Fibroblast of mammary gland (primary cell): ENCODE results near the gene RTL5.

Source experiments
- DNase-seq: peaks from one replicate; pipeline ENCODE4 v3.0.0-alpha.2; 2010; ENCODE audit warnings: low read depth
- H3K4me3 ChIP-seq: 2 replicates; pipeline ENCODE4 v1.5.1; 2011; ENCODE audit warnings: low read depth, mild to moderate bottlenecking, low read length, moderate library complexity; ENCODE audit not compliant: control insufficient read depth
- CTCF ChIP-seq: conservative IDR thresholded peaks from 2 replicates; pipeline ENCODE4 v1.5.1; 2011; ENCODE audit warnings: low read depth, low read length, inconsistent platforms; ENCODE audit not compliant: control insufficient read depth, insufficient read depth

The RTL5 gene

GRCh38 chrX:72094894-72095293 is 36.8 kb downstream of the RTL5 start:
- no peak for TF ChIP-seq CTCF

GRCh38 chrX:72089254-72089653 is 42.5 kb downstream of the RTL5 start:
- H3K4me3 ChIP-seq, result no peak overlapping the region
- no peak for TF ChIP-seq CTCF
- no peak for DNase-seq

More at GRCh38 chrX:72094894-72095293, 36.8 kb downstream of the RTL5 start:
- H3K4me3 ChIP-seq, result no peak overlapping the region
- peak; percentile 7 for DNase-seq

GRCh38 chrX:72088761-72089160 is 43.0 kb downstream of the RTL5 start:
- TF ChIP-seq CTCF, result no peak
- H3K4me3 ChIP-seq, result no peak overlapping the region

GRCh38 chrX:72086995-72087394 is 44.7 kb downstream of the RTL5 start:
- TF ChIP-seq CTCF, result no peak
- H3K4me3 ChIP-seq, result no peak overlapping the region
- DNase-seq, result no peak

More at GRCh38 chrX:72088761-72089160, 43.0 kb downstream of the RTL5 start:
- DNase-seq, result no peak

- DNase-seq, result no peak
- no peak for TF ChIP-seq CTCF
- H3K4me3 ChIP-seq, result no peak overlapping the region
These were observed 47.6 kb downstream of the RTL5 start for GRCh38 chrX:72084114-72084513.

- no peak for TF ChIP-seq CTCF
- DNase-seq, result no peak
- no peak overlapping the region for H3K4me3 ChIP-seq
These were observed 48.4 kb downstream of the RTL5 start for GRCh38 chrX:72083291-72083690.
